GM19240 (cell line): ENCODE measurements around the gene SSMEM1.
"Not testable (repeated sequence)": the region's sequence is repeated elsewhere in the genome, so short reads cannot be mapped to it uniquely, and the experiment has no call there.

Experiments used
- DNase-seq: peaks from one replicate; pipeline ENCODE4 v3.0.0; 2011; ENCODE audit warnings: low spot score; ENCODE audit not compliant: insufficient read length

SSMEM1 gene

DNA sequence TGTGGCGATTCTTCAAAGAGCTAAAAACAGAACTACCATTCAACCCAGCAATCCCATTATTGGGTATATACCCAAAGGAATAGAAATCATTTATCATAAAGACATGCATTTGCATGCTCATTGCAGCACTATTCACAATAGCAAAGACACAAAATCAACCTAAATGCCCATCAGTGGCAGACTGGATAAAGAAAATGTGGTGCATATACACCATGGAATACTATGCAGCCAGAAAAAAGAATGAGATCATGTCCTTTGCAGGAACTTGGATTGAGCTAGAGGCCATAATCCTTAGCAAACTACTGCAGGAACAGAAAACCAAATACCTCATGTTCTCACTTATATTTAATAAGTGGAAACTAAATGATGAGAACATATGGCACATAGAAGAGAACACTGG, 38.8 kb downstream of the SSMEM1 start:
- DNase-seq: not testable (repeated sequence)

DNA sequence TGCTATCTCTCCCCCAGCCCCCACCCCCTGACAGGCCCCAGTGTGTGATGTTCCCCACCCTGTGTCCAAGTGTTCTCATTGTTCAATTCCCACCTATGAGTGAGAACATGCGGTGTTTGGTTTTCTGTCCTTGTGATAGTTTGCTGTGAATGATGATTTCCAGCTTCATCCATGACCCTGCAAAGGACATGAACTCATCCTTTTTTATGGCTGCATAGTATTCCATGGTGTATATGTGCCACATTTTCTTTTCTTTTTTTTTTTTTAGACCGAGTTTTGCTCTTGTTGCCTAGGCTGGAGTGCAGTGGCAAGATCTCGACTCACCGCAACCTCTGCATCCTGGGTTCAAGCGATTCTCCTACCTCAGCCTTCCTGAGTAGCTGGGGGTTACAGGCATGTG, 41.2 kb downstream of the SSMEM1 start:
- not testable (repeated sequence) for DNase-seq

DNA sequence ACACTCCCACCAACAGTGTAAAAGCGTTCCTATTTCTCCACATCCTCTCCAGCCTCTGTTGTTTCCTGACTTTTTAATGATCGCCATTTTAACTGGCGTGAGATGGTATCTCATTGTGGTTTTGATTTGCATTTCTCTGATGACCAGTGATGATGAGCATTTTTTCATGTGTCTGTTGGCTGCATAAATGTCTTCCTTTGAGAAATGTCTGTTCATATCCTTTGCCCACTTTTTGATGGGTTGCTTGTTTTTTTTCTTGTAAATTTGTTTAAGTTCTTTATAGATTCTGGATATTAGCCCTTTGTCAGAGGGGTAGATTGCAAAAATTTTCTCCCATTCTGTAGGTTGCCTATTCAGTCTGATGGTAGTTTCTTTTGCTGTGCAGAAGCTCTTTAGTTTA, 42.0 kb downstream of the SSMEM1 start:
- not testable (repeated sequence) for DNase-seq

DNA sequence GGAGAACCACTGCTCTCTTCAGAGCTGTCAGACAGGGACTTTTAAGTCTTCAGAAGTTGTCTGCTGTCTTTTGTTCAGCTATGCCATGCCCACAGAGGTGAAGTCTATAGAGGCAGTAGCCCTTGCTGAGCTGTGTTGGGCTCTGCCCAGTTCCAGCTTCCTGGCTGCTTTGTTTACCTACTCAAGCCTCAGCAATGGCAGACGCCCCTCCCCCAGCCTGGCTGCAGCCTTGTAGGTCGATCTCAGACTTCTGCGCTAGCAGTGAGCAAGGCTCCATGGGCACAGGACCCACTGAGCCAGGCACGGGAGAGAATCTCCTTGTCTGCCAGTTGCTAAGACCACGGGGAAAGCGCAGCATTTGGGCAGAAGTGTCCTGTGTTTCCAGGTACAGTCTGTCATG, 46.9 kb downstream of the SSMEM1 start:
- no peak for DNase-seq

DNA sequence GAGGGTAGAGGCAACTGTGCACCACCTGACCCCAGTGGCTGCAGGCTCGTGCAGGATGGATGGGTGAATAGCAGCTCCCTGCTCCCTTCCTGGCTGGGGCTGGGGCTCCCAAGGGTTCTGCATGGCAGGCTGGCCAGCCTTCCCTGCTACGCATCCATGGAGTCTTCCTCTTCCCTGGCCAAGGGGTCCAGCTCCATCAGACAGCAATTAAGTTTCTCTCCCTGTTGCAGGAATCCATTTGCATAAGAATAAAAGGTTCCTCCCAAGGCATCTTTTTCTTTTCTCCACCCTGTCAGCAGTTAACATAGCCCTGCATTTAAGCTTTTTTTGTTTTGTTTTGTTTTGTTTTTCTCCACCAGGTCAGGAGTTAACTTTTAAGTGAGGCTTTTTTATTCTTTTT, 49.0 kb downstream of the SSMEM1 start:
- DNase-seq: no peak

DNA sequence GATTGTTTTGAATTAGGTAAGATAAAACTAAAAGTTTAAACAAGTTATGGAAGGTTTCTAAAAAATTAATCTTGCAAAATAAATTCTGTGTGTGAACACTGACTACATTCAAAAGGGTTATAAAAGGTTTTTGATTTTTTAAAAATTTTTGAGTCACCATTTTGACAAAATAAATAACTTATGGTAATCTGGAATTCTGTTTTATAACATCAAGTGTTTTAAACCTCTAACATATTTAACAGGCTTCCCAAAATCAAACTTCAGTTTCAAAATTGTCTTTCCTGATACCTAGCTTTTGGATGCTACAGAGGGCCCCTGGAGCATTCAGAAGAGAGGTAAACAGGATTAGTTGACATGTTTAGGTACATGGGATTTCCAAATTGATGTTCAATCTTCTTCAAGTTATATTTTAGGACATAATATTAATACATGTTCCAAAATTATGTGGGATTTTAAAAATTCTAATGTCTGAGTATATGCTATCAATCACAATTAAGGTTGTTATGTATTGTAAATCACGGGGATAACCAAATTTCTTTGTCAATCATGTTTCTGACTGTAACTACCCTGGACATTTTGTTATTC, 50.9 kb downstream of the SSMEM1 start:
- DNase-seq: no peak

DNA sequence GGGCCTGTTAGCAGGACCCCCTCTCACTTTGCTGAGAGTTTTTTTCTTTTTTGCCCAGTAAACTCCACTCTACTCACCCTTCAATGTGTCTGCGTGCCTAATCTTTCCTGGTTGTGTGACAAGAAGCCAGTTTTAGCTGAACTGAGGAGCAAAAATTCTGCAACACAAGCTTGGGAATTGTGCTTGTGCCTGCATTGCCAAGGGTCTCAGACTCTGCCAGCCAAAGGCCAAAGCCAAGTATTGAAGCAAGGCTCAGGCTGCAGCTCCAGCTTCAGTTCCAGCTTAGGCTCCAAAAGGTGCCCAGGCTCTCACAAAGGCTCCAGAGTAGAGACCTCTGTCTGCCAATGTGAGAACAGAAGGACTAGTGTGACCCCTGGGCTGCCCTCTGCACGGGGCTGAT, 54.8 kb downstream of the SSMEM1 start:
- DNase-seq: no peak

DNA sequence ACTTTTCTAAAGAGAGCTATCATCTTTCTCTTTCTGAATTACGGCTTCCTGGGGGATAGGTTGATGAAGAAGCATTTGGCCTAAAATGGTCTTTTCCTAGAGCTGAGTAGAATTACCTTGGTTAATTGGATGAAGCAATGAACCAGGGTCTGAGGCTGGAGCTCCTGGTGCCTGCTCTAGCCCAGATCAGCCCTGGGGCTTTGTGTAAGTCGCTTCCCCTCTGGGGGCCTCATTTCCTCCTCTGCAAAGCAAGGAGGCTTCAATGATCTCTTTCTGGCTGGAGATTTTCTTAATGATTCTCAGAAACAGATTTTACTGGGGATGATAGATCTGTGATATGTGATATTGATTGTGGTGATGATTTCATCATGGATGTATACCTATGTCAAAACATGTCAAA, 55.5 kb downstream of the SSMEM1 start:
- no peak for DNase-seq
